Measurements from ENCODE around the gene SYNE4.
A peak's percentile ranks its signal among the peaks of the same experiment; 100 is the strongest.

The SYNE4 gene

GRCh38 chr19:36025541-36025940 lies 16.9 kb upstream of the SYNE4 start:
- no peak for DNase-seq

GRCh38 chr19:36023432-36023831 lies 14.8 kb upstream of the SYNE4 start:
- no peak for DNase-seq

GRCh38 chr19:36019061-36019670 lies 10.6 kb upstream of the SYNE4 start:
- DNase-seq, result no peak

DNA sequence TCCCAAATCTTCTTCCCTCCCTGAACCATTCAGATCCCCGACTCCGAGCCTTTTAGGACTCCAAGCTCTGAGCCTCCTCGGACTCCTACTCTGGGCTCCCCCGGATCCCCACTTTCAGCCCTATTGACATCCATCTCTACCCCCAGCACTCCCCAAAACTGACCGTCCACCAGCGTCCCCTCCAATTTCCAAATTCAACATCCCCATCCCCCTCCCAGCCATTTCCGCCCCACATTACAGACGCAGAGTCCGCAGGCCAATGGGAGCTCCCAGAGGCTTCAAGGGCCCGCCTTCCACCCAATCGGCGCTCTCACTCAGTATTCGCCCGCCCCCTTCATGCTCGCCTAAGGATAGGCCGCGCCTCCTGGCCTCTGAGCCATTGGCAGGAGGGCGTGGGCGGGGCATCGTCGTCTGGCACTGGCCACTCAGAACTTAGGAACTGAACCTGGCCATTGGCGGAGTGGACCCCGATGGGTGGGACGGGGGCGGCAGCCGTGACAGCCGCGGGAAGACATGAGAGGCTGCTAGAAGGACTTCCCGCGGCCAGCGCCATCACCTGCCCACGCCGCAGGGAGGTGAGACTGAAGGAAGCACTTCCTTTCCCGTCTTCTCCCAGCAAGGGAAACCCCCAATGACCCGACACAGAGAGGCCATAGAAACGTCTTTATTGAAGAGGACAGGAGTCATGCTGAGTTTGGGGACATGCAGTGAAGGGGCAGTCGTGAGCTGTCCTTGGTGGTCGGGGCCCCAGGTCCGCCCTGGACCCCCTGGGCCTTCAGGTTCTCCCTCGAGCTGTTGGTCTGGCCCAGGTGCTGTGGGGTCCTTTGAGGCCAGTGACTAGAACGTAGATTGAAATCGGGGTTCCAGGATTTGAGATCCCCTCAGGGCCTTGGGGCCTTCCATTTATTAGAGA lies 5.7 kb upstream of the SYNE4 start, which contains the start of gene ALKBH6:
TSS of gene ALKBH6 (minus strand) at position 202 of the 913 bp plus-strand sequence. CDS start 816 bp downstream, outside the sequence.
- peak; percentile 99 for DNase-seq

DNA sequence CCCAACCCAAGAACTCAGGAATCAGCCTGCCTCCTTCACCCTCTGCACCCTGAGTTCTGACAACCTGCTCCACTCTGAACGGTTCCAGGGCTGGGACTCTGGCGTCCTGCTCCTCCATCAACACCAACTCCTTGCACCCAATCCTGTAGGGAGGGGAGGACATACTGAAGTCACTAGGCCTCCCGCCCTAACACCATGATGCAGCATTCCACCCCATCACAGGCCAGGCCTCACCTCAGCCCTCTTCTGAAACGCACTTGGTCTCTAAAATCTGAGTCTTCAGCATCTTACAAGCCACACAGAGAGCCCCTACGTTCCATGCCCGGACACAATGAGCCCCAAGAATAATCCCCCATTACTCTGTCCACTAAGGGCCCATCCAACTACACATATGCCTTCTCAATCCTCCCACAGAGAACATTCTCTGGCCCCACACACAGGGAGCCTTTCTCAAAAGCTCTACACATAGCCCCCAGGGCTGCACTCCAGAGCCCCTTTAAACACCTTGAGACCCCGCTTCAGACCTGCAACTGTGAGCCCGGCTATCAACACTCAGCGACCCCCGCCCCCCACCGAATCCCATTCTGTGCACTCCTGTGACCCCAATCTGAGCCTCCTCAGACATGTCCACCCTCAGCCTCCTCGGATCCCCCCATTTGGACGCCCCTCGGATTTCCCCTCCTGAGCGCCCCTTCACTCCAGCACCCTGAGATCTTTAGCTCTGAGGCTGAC lies 4.8 kb upstream of the SYNE4 start:
- DNase-seq, result no peak

DNA sequence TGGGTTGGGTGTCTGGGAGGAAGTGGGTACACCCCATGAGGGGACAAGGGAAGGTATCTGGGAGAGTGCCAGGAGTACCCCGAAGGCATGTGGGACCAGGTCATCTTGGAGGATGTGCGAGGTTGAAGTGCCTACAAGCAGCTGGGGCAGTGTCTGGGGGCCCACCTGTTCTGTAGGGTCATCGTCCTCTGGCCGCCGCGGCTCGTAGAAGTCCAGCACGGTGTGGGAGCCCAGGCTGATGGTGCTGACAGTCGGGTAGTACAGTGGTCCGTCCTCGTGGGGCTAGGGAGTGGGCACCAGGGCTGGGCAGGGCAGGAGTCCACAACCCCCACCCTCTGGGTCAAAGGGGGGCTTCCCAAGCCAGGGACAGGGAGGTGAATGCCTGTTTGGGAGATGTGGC lies 1.8 kb upstream of the SYNE4 start:
- no peak for DNase-seq

DNA sequence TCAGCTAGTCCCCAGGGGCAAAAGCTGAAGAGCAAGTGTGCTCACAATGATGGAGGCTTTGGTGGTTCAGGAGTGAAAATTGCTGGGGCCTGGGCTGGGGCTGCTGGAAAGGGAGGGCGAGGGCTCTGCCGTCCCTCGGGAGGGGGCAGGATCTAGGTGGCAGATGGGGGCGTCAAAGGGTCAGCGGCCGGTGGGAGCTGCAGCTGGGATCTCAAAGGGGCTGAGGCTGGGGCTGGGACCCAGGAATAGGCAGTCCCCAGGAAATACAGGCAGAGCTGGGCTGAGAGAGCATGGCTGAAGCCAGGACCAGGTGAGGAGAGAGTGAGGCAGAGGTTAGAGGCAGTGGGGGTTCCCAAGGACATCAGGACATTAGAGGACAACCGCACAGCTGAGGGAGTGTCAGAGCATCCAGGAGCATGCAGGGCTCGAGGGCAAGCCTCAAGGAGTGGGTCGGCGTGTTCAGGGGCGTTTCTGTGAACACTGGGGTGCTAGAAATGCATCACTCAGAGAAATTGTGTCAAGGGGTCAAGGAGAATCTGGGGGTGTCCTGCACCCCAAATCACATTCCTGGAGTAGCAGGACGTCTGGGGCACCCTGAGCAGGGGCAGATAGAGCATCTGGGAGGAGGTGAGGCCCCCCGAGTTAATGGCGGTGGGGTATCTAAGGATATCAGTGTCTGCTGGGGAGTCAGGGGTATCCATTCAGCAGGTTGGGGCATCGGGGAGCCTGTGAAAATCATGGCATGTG lies 1.2 kb upstream of the SYNE4 start:
- no peak for DNase-seq

DNA sequence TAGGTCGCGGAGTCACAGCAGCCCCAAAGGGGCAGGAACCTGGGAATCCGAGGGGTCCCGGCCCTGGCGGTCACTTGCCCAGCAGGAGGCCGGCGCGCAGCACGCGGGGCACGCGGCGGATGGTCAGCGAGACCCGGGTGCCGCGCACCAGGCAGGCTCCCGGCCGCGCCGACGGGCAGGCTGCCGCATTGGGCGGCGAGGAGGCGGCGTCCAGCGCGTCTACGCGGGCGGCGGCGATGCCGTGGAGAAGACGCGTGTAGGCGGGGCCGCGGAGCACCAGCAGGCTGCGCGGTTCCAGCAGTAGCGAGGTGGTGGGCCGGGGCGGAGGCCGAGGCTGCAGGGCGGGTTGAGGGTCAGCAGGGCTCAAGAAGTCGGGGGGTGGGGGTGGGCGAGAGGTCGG lies 607 bp upstream of the SYNE4 start:
- DNase-seq, result peak; percentile 69

- DNase-seq, result no peak
Observed at GRCh38 chr19:36006955-36007354, 1.7 kb downstream of the SYNE4 start.

- no peak for DNase-seq
Observed at GRCh38 chr19:36003284-36003683, 5.3 kb downstream of the SYNE4 start.

DNA sequence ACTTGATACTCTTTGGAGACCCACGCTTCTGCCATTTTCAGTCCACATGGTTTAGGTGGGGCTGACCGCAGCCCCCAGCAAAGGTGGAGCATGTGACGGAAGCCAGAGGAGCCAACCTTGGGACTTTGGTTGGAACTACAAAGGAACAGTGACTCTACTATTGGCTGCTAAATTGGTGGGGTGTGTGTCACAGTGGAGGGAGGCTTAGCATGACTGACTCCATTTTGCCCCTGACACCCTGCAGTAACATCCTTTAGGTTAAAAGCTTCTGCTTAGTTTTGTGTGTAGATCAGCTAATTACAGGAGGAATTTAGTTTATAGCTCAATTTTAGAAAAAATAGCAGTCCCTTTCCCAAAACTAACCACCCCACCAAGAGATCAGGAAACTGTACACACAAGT lies 7.0 kb downstream of the SYNE4 start:
- DNase-seq, result no peak

DNA sequence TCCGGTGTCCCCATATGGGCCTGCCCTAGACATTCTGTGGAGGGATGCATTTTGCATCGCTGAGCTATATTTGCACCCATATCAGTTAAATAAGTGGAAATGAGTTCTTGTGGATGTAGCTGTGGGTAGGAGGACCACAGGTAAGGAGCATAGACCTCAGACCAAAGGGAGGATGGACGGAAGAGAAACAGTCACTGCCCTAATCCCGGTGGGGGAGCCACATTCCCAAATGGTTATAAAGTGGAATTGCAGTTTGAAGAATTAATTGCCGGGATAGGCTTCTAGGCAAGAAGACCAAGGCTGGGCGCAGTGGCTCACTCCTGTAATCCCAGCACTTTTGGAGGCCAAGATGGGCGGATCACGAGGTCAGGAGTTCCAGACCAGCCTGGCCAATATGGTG lies 11.8 kb downstream of the SYNE4 start:
- DNase-seq, result no peak

GRCh38 chr19:35995048-35995993 lies 13.3 kb downstream of the SYNE4 start, which contains the start of gene SDHAF1:
TSS of gene SDHAF1 (plus strand) at chr19:35995188. CDS start at chr19:35995275, 87 bp downstream.
- peak; percentile 95 for DNase-seq

DNA sequence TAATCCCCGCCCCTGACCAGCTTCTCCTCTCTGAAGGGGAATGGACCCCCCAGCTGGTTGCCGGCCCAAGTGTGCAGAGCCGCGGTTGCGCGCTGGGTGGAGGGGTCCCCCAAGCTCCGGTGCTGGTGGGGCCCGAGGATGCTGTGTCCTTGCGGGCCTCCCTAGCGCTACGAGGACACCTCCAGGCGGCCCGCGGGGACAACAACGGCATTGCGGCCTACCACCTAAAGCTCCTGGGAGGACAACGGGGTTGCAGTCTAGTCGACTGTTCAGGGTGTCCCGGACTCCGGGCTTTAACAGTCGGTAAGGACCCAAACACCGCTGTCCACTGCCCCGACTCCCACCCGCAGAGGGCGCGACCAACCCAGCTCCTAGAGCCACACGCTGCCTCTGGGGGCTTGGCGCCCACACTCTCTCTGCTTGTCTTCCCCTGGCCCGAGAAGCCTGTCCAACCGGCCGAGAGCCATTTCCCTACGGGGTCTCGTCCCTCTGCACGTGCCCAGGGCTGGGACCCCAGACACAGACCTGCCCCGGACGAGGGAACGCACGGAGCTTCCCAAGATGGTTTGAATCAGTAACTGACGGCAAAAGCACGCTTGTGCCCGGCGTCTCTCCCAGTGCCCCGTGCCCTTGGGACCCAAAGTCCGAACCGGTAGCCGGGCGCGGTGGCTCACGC lies 14.6 kb downstream of the SYNE4 start:
- DNase-seq, result no peak

GRCh38 chr19:35992907-35993765 lies 15.5 kb downstream of the SYNE4 start:
- DNase-seq, result no peak

GRCh38 chr19:35991731-35992450 lies 16.7 kb downstream of the SYNE4 start:
- no peak for DNase-seq

- DNase-seq, result no peak
Observed at GRCh38 chr19:35990771-35991730, 17.6 kb downstream of the SYNE4 start.

GRCh38 chr19:35990156-35990555 lies 18.5 kb downstream of the SYNE4 start:
- no peak for DNase-seq

All from EL (cell line).